K562 (cell line): Measurements from ENCODE around the gene UCK1. TPM values are rescaled to one million over a fixed set of nuclear protein-coding genes. Genes with fewer than 3 reads are reported as not detected.

ENCODE experiments used
- ATAC-seq: fragments of 200-7000 bp; cut with Tn5 transposase; 3 replicates; pipeline ENCODE4 v1.9.1; 2020; ENCODE audit warnings: moderate library complexity
- BruUV-seq: library from RNA; stranded (reverse); fragments of 400-500 nt; replicated peaks from 2 replicates; lab custom pipeline; 2021; lab: Mats Ljungman, UMichigan
- CTCF ChIA-PET: fragments of 300-600 bp; formaldehyde crosslinking; extraction: SDS; loops from one replicate; lab custom pipeline; 2021; ENCODE audit warnings: low intra/inter-chr PET ratio; lab: Yijun Ruan, JAX
- POLR2A ChIA-PET: fragments of 300-600, 350-650 bp; sonication (Branson Sonifier 250); formaldehyde crosslinking; extraction: SDS; loops from one replicate; lab custom pipeline; 2021; ENCODE audit warnings: antibody characterized with exemption, inconsistent platforms; lab: Yijun Ruan, JAX
- DNase-seq, 4 experiments: peaks; one replicate each; pipeline versions ENCODE4 v3.0.0 to v3.0.0-alpha.2; 2011 to 2018; ENCODE audit warnings: low spot score in 3 of 4, mixed read lengths in 3 of 4; ENCODE audit errors: extremely low read depth in 1 of 4
- FAIRE-seq: peaks from 2 replicates; lab custom pipeline; 2011; peaks lifted over from hg19 to GRCh38; lab: Jason Lieb, UNC
- H2AFZ ChIP-seq: 2 replicates; pipeline ENCODE4 v1.6.0; 2011; ENCODE audit warnings: low read depth, low read length, control low read depth, inconsistent platforms
- H3K27ac ChIP-seq: fragments of 200-600 bp; 3 replicates; pipeline ENCODE4 v1.8.0; 2011; ENCODE audit warnings: low read depth, mild to moderate bottlenecking, control low read depth, inconsistent platforms, low read length, moderate library complexity, mixed read lengths; ENCODE audit errors: extremely low read depth
- H3K27me3 ChIP-seq, 2 experiments: fragments of 300-600 bp in 1 of 2; 2 replicates in 1 of 2; 3 replicates in 1 of 2; pipeline versions ENCODE4 v1.6.0 to v1.8.0; 2011; ENCODE audit warnings: inconsistent platforms in 2 of 2, low read length in 2 of 2, mild to moderate bottlenecking in 1 of 2, mixed read lengths in 1 of 2, moderate library complexity in 1 of 2; ENCODE audit not compliant: control insufficient read depth in 2 of 2, insufficient read depth in 2 of 2
- H3K36me3 ChIP-seq: fragments of 300-600 bp; 3 replicates; pipeline ENCODE4 v1.8.0; 2011; ENCODE audit warnings: mild to moderate bottlenecking, low read length, inconsistent platforms; ENCODE audit not compliant: control insufficient read depth, insufficient read depth
- H3K4me1 ChIP-seq, 2 experiments: fragments of 200-600 bp in 1 of 2; replicated peaks in 1 of 2; 2 replicates in 1 of 2; 3 replicates in 1 of 2; pipeline versions ENCODE4 v1.5.1 to v1.8.0; 2011; ENCODE audit warnings: inconsistent platforms in 2 of 2, low read length in 2 of 2, mild to moderate bottlenecking in 1 of 2, mixed read lengths in 1 of 2, moderate library complexity in 1 of 2; ENCODE audit not compliant: control insufficient read depth in 2 of 2, insufficient read depth in 2 of 2
- H3K4me2 ChIP-seq: 2 replicates; pipeline ENCODE4 v1.6.1; 2011; ENCODE audit warnings: low read length, control low read depth, inconsistent platforms, mixed read lengths; ENCODE audit not compliant: insufficient read depth
- H3K4me3 ChIP-seq: fragments of 200-600 bp; sonication (generic), shearing (Covaris generic); 2 replicates; pipeline ENCODE4 v1.5.1; 2016; ENCODE audit warnings: control low read depth, inconsistent platforms
- H3K79me2 ChIP-seq: fragments of 200-600 bp; 3 replicates; pipeline ENCODE4 v1.8.0; 2011; ENCODE audit warnings: low read length, inconsistent platforms; ENCODE audit not compliant: control insufficient read depth, insufficient read depth
- H3K9ac ChIP-seq, 2 experiments: 2 replicates each; pipeline versions ENCODE4 v1.6.0 to v1.6.1; 2011; ENCODE audit warnings: low read depth in 2 of 2, low read length in 2 of 2, control low read depth in 1 of 2, inconsistent platforms in 1 of 2, mild to moderate bottlenecking in 1 of 2, mixed read lengths in 1 of 2; ENCODE audit not compliant: insufficient read depth in 1 of 2
- H3K9me1 ChIP-seq: one replicate; pipeline ENCODE4 v1.6.0; 2011; ENCODE audit warnings: inconsistent platforms, mild to moderate bottlenecking, low read length, moderate library complexity; ENCODE audit not compliant: control insufficient read depth, insufficient read depth
- H3K9me3 ChIP-seq: replicated peaks from 2 replicates; pipeline ENCODE4 v1.5.1; 2011; ENCODE audit warnings: low read depth, low read length, inconsistent platforms; ENCODE audit not compliant: control insufficient read depth, insufficient read depth
- H4K20me1 ChIP-seq: replicated peaks from 2 replicates; pipeline ENCODE4 v1.6.1; 2011; ENCODE audit warnings: low read length, inconsistent platforms, mixed read lengths; ENCODE audit not compliant: control insufficient read depth, insufficient read depth
- ZNF143 ChIP-seq: sonication (generic); formaldehyde crosslinking; IDR thresholded peaks from 2 replicates; pipeline ENCODE4 v1.9.0; 2022; ENCODE audit warnings: mild to moderate bottlenecking, missing genetic modification reagents
- ZSCAN29 ChIP-seq: fragments of 450-650 bp; IDR thresholded peaks from 2 replicates; pipeline ENCODE4 v1.6.1; 2017
- WGBS: fragments of 100-300 bp; shearing (Covaris generic); methylation state at CpG from one replicate; pipeline ENCODE4 v1.1.6; 2016; ENCODE audit warnings: low coverage, mixed read lengths; ENCODE audit not compliant: insufficient coverage; ENCODE audit errors: missing lambda C conversion rate; 5-methylcytosine and 5-hydroxymethylcytosine counted together
- in situ Hi-C: fragments of 300-500 bp; cut with MboI; formaldehyde crosslinking; loops from 4 replicates; pipeline ENCODE4 v1.15.0; 2018; ENCODE audit warnings: inconsistent platforms, mixed read lengths
- intact Hi-C: fragments of 100-400 bp; cut with micrococcal nuclease; formaldehyde crosslinking; loops from 2 replicates; pipeline ENCODE4 v1.14.2; 2022
- polyA plus RNA-seq, 8 experiments: library from polyadenylated mRNA; depleted of rRNA in 4 of 8; stranded (reverse) in 5 of 8; unstranded in 3 of 8; fragments of >200 nt; fragmentation: Nextera tagmentation in 2 of 8; fragmentation: Illumina TruSeq in 1 of 8; extraction: Ambion mirVana in 2 of 8; extraction: Trizol in 1 of 8; gene quantifications; 2 replicates each; pipeline versions ENCODE4 v1.2.1 to v1.2.3, GENCODE V29; 2011 to 2014; ENCODE audit warnings: inconsistent platforms in 1 of 8, missing spikeins in 1 of 8
- total RNA-seq, 7 experiments: library from RNA; depleted of rRNA in 6 of 7; stranded (reverse); fragments of >200 nt in 6 of 7; fragmentation: Illumina TruSeq in 2 of 7; extraction: Trizol in 2 of 7; gene quantifications; 2 replicates each; pipeline versions ENCODE4 v1.2.1 to v1.2.3, GENCODE V29; 2011 to 2021; ENCODE audit warnings: low replicate concordance in 1 of 7
- TF ChIP-seq, protein P1 (sequence below): sonication (generic); formaldehyde crosslinking; IDR thresholded peaks from 2 replicates; pipeline ENCODE4 v1.8.0; 2022; ENCODE audit warnings: mild to moderate bottlenecking, missing genetic modification reagents, borderline replicate concordance

The UCK1 gene
- total and polyA plus RNA-seq, 9 of the 15 experiments (the other 6 are each of a cell fraction or from before 2014, with no cell fraction given): 0.27 to 27.5 (median 16.1) TPM

DNA sequence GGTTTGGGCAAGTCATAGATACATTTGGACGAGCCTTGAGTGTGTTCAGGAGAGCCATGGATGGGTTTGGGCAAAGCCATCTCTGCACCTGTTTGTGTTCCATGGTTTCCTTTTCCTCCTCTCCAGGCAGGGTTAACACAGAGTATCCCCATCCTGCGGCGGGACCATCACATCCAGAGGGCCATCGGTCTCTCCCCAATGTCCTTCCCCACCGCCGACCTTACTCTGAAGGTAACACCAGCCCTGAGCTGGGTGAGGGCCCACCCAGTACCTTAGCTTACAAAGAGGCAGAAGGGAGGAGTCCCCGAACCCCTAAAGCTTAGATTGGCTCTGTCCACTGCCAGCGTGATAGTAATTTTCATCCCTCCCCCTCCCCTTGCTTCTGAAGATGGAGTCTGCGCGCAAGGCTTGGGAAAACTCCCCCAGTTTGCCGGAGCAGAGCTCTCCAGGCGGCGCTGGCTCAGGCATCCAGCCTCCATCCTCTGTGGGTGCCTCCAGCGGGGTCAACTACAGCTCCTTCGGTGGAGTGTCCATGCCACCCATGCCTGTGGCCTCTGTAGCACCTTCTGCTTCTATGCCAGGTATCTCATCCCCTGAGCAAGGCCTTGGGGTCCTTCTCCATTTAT is 46.4 kb downstream of the UCK1 start:
- FAIRE-seq (no peak), DNase-seq (no peak), ATAC-seq (no peak)
- ChIA-PET POLR2A (interaction anchor here (0.6 to 1.2 kb wide), 3 partner anchors 15 to 790 kb away, joined by 3 to 4 read pairs (median 4); no protein-coding TSS in a partner anchor), CTCF (interaction anchor here (0.5 kb wide), 1 partner anchor 263 kb away, joined by 3 read pairs; no protein-coding TSS in a partner anchor)
- Histone ChIP-seq H2AFZ (no peak overlapping the region), H3K27me3 (no peaks in the 10 kb centered on the region), H3K36me3 (peaks cover 95% of the 10 kb centered on the region), H3K4me1 (no peaks in the 10 kb centered on the region), H3K79me2 (no peaks in the 10 kb centered on the region), H3K27ac (no peak overlapping the region), H3K9me1 (peaks cover 4% of the 10 kb centered on the region), H3K4me2 (no peak overlapping the region), H4K20me1 (peaks cover 8% of the 10 kb centered on the region), H3K4me3 (no peak overlapping the region), H3K9ac (no peak overlapping the region), H3K9me3 (no peaks in the 10 kb centered on the region)
- intact Hi-C loops (no loop called here), in situ Hi-C loops (no loop called here)
- no TSS peak for BruUV-seq
- TF ChIP-seq, protein P1, sequence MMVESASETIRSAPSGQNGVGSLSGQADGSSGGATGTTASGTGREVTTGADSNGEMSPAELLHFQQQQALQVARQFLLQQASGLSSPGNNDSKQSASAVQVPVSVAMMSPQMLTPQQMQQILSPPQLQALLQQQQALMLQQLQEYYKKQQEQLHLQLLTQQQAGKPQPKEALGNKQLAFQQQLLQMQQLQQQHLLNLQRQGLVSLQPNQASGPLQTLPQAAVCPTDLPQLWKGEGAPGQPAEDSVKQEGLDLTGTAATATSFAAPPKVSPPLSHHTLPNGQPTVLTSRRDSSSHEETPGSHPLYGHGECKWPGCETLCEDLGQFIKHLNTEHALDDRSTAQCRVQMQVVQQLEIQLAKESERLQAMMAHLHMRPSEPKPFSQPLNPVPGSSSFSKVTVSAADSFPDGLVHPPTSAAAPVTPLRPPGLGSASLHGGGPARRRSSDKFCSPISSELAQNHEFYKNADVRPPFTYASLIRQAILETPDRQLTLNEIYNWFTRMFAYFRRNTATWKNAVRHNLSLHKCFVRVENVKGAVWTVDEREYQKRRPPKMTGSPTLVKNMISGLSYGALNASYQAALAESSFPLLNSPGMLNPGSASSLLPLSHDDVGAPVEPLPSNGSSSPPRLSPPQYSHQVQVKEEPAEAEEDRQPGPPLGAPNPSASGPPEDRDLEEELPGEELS (CRISPR knock-in tag): no peak
- TF ChIP-seq ZNF143 (CRISPR knock-in tag) (no peak), ZSCAN29 (no peak)
- WGBS: 97% methylated on average over 14 of the region's 15 CpGs
